ENCODE data around the gene PADI3. TPM values are rescaled to one million over a fixed set of nuclear protein-coding genes. Genes with fewer than 3 reads are reported as not detected.

The PADI3 gene
- total and polyA plus RNA-seq, 2 of the 4 experiments (the other 2 are of a cell fraction) = not detected

DNA sequence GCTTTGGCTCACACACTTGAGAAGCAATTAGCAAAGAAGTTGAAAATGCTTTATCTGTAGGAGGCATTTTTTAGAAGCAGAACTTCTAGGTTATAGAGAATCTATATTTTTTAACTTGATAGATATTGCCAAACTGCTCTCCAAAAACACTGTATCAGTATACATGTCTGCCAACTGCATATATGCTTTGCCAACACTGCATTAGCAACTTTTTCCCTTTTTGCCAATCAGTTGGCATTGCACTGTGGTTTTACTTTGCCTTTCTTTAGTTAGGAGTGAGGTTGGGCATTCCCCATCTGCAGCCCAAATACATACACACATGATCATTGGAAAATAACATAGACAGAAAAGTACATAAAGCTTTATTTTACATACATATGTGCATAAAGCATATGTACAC, 15.0 kb downstream of the PADI3 start:
- Histone ChIP-seq H3K27me3 (ENCODE audit: control insufficient read depth, insufficient read depth, low read length) (peaks cover 13% of the 10 kb centered on the region), H2BK15ac (ENCODE audit: low read depth, low read length) (no peak overlapping the region), H2AK5ac (ENCODE audit: low read depth, low read length) (no peak overlapping the region), H3K4ac (ENCODE audit: low read depth, low read length) (no peak overlapping the region), H3K27ac (ENCODE audit: insufficient read depth, low read length) (no peak overlapping the region), H4K5ac (ENCODE audit: low read depth, low read length) (no peak overlapping the region), H2BK120ac (ENCODE audit: low read depth, low read length) (no peak overlapping the region), H3K36me3 (ENCODE audit: control insufficient read depth, insufficient read depth, low read length) (no peaks in the 10 kb centered on the region), H2BK20ac (ENCODE audit: low read depth, low read length) (no peak overlapping the region), H2AFZ (replicated peaks; ENCODE audit: low read length, poor library complexity) (no peak overlapping the region), H3K9ac (ENCODE audit: low read depth, low read length) (no peak overlapping the region), H3K18ac (ENCODE audit: low read depth, low read length) (no peak overlapping the region), H3K9me1 (ENCODE audit: insufficient read depth, low read length) (no peaks in the 10 kb centered on the region; the same call in 1 of the 2 replicates), H3K14ac (replicated peaks; ENCODE audit: low read depth, low read length) (no peak overlapping the region), H3K4me2 (ENCODE audit: low read depth, low read length) (no peak overlapping the region), H3K4me3 (ENCODE audit: insufficient read depth, low read depth, low read length) (no peak overlapping the region), H3K9me3 (ENCODE audit: control insufficient read depth, insufficient read depth, low read length) (no peaks in the 10 kb centered on the region; the same call in none of the 2 replicates), H3K56ac (ENCODE audit: extremely low read depth, insufficient read depth, low read length) (no peak overlapping the region), H4K20me1 (ENCODE audit: insufficient read depth, low read length) (peaks cover 4% of the 10 kb centered on the region; the same call in 1 of the 2 replicates), H3K79me1 (ENCODE audit: low read depth in 1 of 2, low read length in 2 of 2) (no peaks in the 10 kb centered on the region), H4K8ac (ENCODE audit: low read depth in 2 of 2, low read length in 2 of 2) (no peak overlapping the region), H2AK9ac (replicated peaks; ENCODE audit: low read depth, low read length, poor library complexity) (no peak overlapping the region), H3K4me1 (ENCODE audit: control insufficient read depth, insufficient read depth, low read length) (peaks cover 4% of the 10 kb centered on the region), H2BK5ac (ENCODE audit: low read depth, low read length, poor library complexity, severe bottlenecking) (no peak overlapping the region), H4K91ac (ENCODE audit: insufficient read depth, low read depth, low read length) (no peak overlapping the region), H3K23ac (ENCODE audit: low read depth, low read length) (no peak overlapping the region)
- no peak for ATAC-seq (ENCODE audit: low read depth)
- ChIA-PET POLR2A (ENCODE audit: unreplicated experiment) (no interaction called here), CTCF (interaction anchor here (0.7 kb wide), 1 partner anchor 10 kb away, joined by 3 read pairs; no protein-coding TSS in a partner anchor)
- dilution Hi-C loops (cut with HindIII; ENCODE audit: low sequenced_read_pairs, unreplicated experiment) = no loop called here
- in situ Hi-C loops (cut with MboI; ENCODE audit: low sequenced_read_pairs) = no loop called here
- BruUV-seq (replicated peaks) = no TSS peak
- intact Hi-C loops (cut with micrococcal nuclease) = no loop called here
- DNase-seq = no peak
- TF ChIP-seq MAZ (IDR thresholded peaks at IDR 0.05; ENCODE audit: borderline replicate concordance, low read depth, low read length) (no peak), BHLHE40 (IDR thresholded peaks at IDR 0.05; ENCODE audit: low read depth, low read length) (no peak), CHD1 (IDR thresholded peaks at IDR 0.05; ENCODE audit: low read depth, low read length) (no peak), SMC3 (IDR thresholded peaks at IDR 0.05; ENCODE audit: low read depth, low read length) (no peak), POLR2A (IDR thresholded peaks at IDR 0.05; ENCODE audit: low read depth, low read length) (no peak), RAD21 (IDR thresholded peaks at IDR 0.05; ENCODE audit: low read length) (no peak), FOS (IDR thresholded peaks at IDR 0.05; ENCODE audit: low read depth, low read length) (no peak), RCOR1 (IDR thresholded peaks at IDR 0.05; ENCODE audit: insufficient replicate concordance, low read length) (no peak), NFE2L2 (IDR thresholded peaks at IDR 0.05; ENCODE audit: low read depth, low read length) (no peak), MAFK (IDR thresholded peaks at IDR 0.05; ENCODE audit: low read depth, low read length) (no peak), MXI1 (IDR thresholded peaks at IDR 0.05; ENCODE audit: borderline replicate concordance, low read depth, low read length) (no peak), CEBPB (IDR thresholded peaks at IDR 0.05; ENCODE audit: low read depth, low read length) (no peak), RFX5 (IDR thresholded peaks at IDR 0.05; ENCODE audit: low read depth, low read length) (no peak)
- TF ChIP-seq, protein P1, sequence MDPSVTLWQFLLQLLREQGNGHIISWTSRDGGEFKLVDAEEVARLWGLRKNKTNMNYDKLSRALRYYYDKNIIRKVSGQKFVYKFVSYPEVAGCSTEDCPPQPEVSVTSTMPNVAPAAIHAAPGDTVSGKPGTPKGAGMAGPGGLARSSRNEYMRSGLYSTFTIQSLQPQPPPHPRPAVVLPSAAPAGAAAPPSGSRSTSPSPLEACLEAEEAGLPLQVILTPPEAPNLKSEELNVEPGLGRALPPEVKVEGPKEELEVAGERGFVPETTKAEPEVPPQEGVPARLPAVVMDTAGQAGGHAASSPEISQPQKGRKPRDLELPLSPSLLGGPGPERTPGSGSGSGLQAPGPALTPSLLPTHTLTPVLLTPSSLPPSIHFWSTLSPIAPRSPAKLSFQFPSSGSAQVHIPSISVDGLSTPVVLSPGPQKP (IDR thresholded peaks at IDR 0.05; ENCODE audit: borderline replicate concordance, low read depth, low read length) = no peak
- TF ChIP-seq, protein P2, sequence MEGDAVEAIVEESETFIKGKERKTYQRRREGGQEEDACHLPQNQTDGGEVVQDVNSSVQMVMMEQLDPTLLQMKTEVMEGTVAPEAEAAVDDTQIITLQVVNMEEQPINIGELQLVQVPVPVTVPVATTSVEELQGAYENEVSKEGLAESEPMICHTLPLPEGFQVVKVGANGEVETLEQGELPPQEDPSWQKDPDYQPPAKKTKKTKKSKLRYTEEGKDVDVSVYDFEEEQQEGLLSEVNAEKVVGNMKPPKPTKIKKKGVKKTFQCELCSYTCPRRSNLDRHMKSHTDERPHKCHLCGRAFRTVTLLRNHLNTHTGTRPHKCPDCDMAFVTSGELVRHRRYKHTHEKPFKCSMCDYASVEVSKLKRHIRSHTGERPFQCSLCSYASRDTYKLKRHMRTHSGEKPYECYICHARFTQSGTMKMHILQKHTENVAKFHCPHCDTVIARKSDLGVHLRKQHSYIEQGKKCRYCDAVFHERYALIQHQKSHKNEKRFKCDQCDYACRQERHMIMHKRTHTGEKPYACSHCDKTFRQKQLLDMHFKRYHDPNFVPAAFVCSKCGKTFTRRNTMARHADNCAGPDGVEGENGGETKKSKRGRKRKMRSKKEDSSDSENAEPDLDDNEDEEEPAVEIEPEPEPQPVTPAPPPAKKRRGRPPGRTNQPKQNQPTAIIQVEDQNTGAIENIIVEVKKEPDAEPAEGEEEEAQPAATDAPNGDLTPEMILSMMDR (conservative IDR thresholded peaks at IDR 0.05; ENCODE audit: low read depth, low read length) = no peak
- TF ChIP-seq, protein P3, sequence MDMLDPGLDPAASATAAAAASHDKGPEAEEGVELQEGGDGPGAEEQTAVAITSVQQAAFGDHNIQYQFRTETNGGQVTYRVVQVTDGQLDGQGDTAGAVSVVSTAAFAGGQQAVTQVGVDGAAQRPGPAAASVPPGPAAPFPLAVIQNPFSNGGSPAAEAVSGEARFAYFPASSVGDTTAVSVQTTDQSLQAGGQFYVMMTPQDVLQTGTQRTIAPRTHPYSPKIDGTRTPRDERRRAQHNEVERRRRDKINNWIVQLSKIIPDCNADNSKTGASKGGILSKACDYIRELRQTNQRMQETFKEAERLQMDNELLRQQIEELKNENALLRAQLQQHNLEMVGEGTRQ (IDR thresholded peaks at IDR 0.05; ENCODE audit: low read depth, low read length) = no peak
